H1 (cell line): Measurements from ENCODE around the gene AKR1D1. TPM values are rescaled to one million over a fixed set of nuclear protein-coding genes. Genes with fewer than 3 reads are reported as not detected.

ENCODE experiments used
- NRF1 ChIP-seq: IDR thresholded peaks from 2 replicates; pipeline ENCODE4 v1.6.1; 2011; ENCODE audit warnings: mild to moderate bottlenecking, low read depth, low read length, improper control_type of control experiment
- SUZ12 ChIP-seq: fragments of 200-600 bp; sonication (generic); IDR thresholded peaks from 2 replicates; pipeline ENCODE4 v1.6.1; 2012; ENCODE audit warnings: mild to moderate bottlenecking, inconsistent platforms, low read length, moderate library complexity, mixed read lengths
- polyA plus RNA-seq, 7 experiments: library from polyadenylated mRNA; depleted of rRNA in 3 of 7; stranded (reverse) in 5 of 7; unstranded in 2 of 7; fragments of >200 nt in 5 of 7; fragments of 200-250 nt in 2 of 7; gene quantifications; 1 replicate in 5 of 7; 2 replicates in 1 of 7; 4 replicates in 1 of 7; pipeline versions ENCODE4 v1.2.1 to v1.2.3, GENCODE V29; 2011 to 2013; ENCODE audit warnings: missing spikeins in 2 of 7, mixed read lengths in 2 of 7
- total RNA-seq: library from RNA; stranded (reverse); fragmentation: NEBNext Ultra II Directional; extraction: Animal tissue kit (Norgen Biotek cat#: 25700); gene quantifications from 2 replicates; pipeline ENCODE4 v1.2.1, GENCODE V29; 2021
- TF ChIP-seq, protein P1 (sequence below), 3 experiments: IDR thresholded peaks; 1 replicate in 2 of 3; 2 replicates in 1 of 3; pipeline versions ENCODE4 v1.5.1 to v1.6.1; 2011; ENCODE audit warnings: low read length in 3 of 3, mild to moderate bottlenecking in 3 of 3, inconsistent platforms in 2 of 3, low read depth in 1 of 3, moderate library complexity in 1 of 3; ENCODE audit not compliant: insufficient read depth in 1 of 3; ENCODE audit errors: control extremely low read depth in 1 of 3

AKR1D1 gene
- total and polyA plus RNA-seq, 2 of the 8 experiments (the other 6 are each of a cell fraction or from before 2014, with no cell fraction given) = not detected

DNA sequence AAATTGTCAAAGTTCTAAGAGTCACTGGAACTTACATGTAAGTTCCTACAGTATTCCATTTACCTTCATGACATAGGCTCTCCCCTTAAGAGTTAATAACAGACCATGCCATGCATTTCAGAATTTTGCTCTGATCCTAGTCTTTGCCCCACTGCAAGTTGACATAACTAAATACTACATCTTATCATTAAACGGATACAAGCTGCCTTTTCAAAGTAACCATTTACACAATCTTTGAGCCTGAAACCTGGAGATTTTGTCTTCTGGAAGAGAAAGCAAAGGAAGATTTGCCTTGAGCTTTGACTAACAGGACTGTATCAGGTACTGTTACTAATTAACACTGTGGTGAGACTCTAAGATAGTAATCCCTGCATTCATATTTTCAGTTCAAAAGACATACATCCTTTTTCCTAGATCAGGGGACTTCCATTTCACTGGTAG lies 9.3 kb upstream of the AKR1D1 start (continued):
- TF ChIP-seq SUZ12 (no peak), NRF1 (no peak)
- TF ChIP-seq, protein P1, sequence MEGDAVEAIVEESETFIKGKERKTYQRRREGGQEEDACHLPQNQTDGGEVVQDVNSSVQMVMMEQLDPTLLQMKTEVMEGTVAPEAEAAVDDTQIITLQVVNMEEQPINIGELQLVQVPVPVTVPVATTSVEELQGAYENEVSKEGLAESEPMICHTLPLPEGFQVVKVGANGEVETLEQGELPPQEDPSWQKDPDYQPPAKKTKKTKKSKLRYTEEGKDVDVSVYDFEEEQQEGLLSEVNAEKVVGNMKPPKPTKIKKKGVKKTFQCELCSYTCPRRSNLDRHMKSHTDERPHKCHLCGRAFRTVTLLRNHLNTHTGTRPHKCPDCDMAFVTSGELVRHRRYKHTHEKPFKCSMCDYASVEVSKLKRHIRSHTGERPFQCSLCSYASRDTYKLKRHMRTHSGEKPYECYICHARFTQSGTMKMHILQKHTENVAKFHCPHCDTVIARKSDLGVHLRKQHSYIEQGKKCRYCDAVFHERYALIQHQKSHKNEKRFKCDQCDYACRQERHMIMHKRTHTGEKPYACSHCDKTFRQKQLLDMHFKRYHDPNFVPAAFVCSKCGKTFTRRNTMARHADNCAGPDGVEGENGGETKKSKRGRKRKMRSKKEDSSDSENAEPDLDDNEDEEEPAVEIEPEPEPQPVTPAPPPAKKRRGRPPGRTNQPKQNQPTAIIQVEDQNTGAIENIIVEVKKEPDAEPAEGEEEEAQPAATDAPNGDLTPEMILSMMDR (IDR thresholded peaks at IDR 0.05; ENCODE audit: control extremely low read depth in 1 of 3, insufficient read depth in 1 of 3, low read depth in 1 of 3, low read length in 3 of 3) = no peak
